Tibial artery (tissue), 4 donors: ENCODE results near the gene RMI1.

Source experiments
- DNase-seq, 2 donors: peaks; one replicate each; pipeline ENCODE4 v3.0.0-alpha.2; 2019
- H3K27ac ChIP-seq, 2 donors: fragments of 200-600 bp; sonication (generic) in 1 of 2; 1 replicate in 1 of 2; 2 replicates in 1 of 2; pipeline ENCODE4 v1.5.1; 2018 to 2019; ENCODE audit warnings: mild to moderate bottlenecking in 1 of 2
- H3K27me3 ChIP-seq, 2 donors: fragments of 200-600 bp; sonication (generic) in 1 of 2; one replicate each; pipeline versions ENCODE4 v1.5.1 to v1.6.0; 2016 to 2019
- H3K36me3 ChIP-seq, 3 donors: fragments of 200-600 bp; sonication (generic) in 2 of 3; one replicate each; pipeline ENCODE4 v1.5.1; 2016 to 2019; ENCODE audit warnings: mild to moderate bottlenecking in 2 of 3
- H3K4me1 ChIP-seq, 4 donors: fragments of 200-600 bp; sonication (generic) in 2 of 4; 1 replicate in 3 of 4; 2 replicates in 1 of 4; pipeline ENCODE4 v1.5.1; 2016 to 2019
- H3K4me3 ChIP-seq, 2 donors: fragments of 200-600 bp; sonication (generic) in 1 of 2; 1 replicate in 1 of 2; 2 replicates in 1 of 2; pipeline ENCODE4 v1.5.1; 2018 to 2019; ENCODE audit warnings: mild to moderate bottlenecking in 2 of 2
- H3K9me3 ChIP-seq, 3 donors: fragments of 200-600 bp; sonication (generic) in 1 of 3; one replicate each; pipeline ENCODE4 v1.5.1; 2016 to 2019
- intact Hi-C: fragments of 100-400 bp; cut with DNase I; formaldehyde crosslinking; loops from one replicate; pipeline ENCODE4 v1.15.0; 2023; ENCODE audit warnings: low total_unique reads
- TF ChIP-seq, protein P1 (sequence below), 2 experiments: fragments of 200-600 bp in 1 of 2; fragments of 450-650 bp in 1 of 2; IDR thresholded peaks; one replicate each; pipeline ENCODE4 v1.5.1; 2017 to 2019; ENCODE audit warnings: antibody characterized with exemption in 2 of 2, mild to moderate bottlenecking in 1 of 2, moderate library complexity in 1 of 2

RMI1 gene

DNA sequence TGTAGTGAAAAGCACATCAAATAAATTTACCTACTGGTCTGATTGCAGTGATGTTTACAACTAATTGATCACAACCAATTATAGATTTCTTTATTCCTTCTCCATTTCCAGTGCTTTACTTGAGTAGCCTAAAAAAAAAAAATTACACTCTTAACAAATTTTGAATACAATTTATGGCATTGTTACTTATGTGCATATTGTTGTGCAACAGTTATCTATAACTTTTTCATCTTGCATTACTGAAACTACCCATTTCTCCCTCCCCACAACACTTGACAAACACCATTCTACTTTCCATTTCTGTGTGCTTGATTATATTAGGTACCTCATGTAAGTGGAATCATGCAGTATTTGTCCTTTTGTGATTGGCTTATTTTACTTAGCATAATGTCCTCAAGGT lies 12.3 kb downstream of the RMI1 start:
- TF ChIP-seq, protein P1, sequence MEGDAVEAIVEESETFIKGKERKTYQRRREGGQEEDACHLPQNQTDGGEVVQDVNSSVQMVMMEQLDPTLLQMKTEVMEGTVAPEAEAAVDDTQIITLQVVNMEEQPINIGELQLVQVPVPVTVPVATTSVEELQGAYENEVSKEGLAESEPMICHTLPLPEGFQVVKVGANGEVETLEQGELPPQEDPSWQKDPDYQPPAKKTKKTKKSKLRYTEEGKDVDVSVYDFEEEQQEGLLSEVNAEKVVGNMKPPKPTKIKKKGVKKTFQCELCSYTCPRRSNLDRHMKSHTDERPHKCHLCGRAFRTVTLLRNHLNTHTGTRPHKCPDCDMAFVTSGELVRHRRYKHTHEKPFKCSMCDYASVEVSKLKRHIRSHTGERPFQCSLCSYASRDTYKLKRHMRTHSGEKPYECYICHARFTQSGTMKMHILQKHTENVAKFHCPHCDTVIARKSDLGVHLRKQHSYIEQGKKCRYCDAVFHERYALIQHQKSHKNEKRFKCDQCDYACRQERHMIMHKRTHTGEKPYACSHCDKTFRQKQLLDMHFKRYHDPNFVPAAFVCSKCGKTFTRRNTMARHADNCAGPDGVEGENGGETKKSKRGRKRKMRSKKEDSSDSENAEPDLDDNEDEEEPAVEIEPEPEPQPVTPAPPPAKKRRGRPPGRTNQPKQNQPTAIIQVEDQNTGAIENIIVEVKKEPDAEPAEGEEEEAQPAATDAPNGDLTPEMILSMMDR (IDR thresholded peaks at IDR 0.05): no peak
- Histone ChIP-seq H3K9me3 (no peaks in the 10 kb centered on the region), H3K4me3 (no peak overlapping the region), H3K36me3 (no peaks in the 10 kb centered on the region), H3K27me3 (no peaks in the 10 kb centered on the region), H3K27ac (no peak overlapping the region), H3K4me1 (no peaks in the 10 kb centered on the region)
- intact Hi-C loops: loop anchor here (10.0 kb wide), 1 partner anchor 678 kb away; no protein-coding TSS in a partner anchor
- DNase-seq: no peak

DNA sequence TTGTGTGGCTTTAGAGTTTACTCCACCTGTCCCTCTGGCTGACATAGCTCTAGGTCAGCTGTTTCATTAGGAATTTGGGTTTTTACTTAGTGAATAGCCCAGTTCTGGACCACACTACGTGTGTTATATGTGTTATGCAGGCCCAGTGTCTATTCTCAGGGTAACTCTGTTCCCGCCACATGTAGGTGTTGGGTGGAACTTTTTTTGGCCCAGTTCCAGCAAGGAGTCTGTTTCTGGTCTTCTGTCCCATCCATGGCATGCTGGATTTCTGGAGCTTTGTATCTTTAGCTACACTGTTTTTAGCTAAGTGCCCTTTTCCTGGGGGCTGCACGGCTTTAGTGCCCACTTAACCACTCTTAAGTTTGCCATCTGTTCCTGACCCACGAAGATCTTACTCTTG lies 15.5 kb downstream of the RMI1 start:
- no peaks in the 10 kb centered on the region for H3K27me3 ChIP-seq
- no peaks in the 10 kb centered on the region for H3K4me1 ChIP-seq
- no peak overlapping the region for H3K27ac ChIP-seq
- no peaks in the 10 kb centered on the region for H3K9me3 ChIP-seq
- DNase-seq: no peak
- H3K36me3 ChIP-seq: no peaks in the 10 kb centered on the region
- intact Hi-C loops: loop anchor here (10.0 kb wide), 1 partner anchor 681 kb away; no protein-coding TSS in a partner anchor
- TF ChIP-seq, protein P1 (IDR thresholded peaks at IDR 0.05): no peak
- H3K4me3 ChIP-seq: no peak overlapping the region

DNA sequence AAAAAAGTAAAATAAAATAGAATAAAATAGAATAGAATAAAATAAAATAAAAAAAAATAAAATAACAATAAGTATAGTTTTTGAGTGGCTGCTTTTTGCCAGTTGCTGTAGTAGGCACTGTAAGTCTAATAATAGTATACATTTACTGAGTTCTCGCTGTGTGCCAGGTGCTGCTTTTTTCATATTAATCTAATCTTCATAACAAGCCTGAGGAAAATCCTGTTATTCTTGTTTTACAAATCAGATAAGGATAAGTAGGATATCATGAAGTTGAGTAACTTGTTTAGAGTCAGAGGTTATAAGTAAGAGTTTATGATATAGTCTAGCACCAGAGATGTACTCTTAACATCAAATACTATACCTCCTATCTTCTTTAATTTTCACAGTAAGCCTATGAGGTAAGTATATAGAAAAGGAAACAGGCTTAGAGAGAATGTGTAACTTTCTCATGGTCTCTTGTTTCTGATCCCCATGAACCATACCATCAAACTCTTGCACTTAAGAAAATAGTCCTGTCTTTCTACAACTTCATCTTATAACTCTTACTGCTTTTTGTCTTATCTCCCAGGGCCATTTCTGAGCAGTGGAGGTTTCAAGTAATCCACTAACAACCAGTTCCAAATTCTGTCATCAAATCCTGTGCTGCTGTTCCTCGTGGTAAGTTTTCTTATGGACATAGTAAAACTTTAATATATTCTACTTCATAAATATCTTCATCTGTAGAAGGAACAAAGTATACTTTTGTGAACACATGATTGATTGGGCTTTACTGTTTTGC lies 18.7 kb downstream of the RMI1 start:
- no peaks in the 10 kb centered on the region for H3K27me3 ChIP-seq
- DNase-seq: no peak
- H3K4me1 ChIP-seq: no peaks in the 10 kb centered on the region
- H3K9me3 ChIP-seq: no peaks in the 10 kb centered on the region
- TF ChIP-seq, protein P1 (IDR thresholded peaks at IDR 0.05): no peak
- no peak overlapping the region for H3K27ac ChIP-seq
- H3K4me3 ChIP-seq: no peak overlapping the region
- intact Hi-C loops: loop anchor here (10.0 kb wide), 1 partner anchor 685 kb away; no protein-coding TSS in a partner anchor
- H3K36me3 ChIP-seq: no peaks in the 10 kb centered on the region

DNA sequence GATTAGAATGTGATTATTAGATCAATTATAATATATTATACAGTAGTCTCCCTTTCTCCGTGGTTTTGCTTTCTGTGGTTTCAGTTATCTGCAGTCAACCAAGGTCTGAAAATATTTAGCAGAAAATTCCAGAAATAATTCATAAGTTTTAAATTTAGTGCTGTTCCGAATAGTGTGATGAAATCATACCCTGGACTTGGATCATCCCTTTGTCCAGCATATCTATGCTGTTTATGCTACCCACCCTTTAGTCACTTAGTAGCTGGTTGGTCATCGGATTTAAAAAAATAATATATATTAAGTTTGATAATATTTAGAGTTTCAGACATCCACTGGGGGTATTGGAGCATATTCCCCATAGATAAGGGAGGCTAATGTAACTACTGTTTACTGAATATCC lies 19.6 kb downstream of the RMI1 start:
- H3K27ac ChIP-seq: no peak overlapping the region
- no peak overlapping the region for H3K4me3 ChIP-seq
- DNase-seq: no peak
- intact Hi-C loops: no loop called here
- no peaks in the 10 kb centered on the region for H3K9me3 ChIP-seq
- no peaks in the 10 kb centered on the region for H3K4me1 ChIP-seq
- no peaks in the 10 kb centered on the region for H3K27me3 ChIP-seq
- TF ChIP-seq, protein P1 (IDR thresholded peaks at IDR 0.05): no peak
- H3K36me3 ChIP-seq: no peaks in the 10 kb centered on the region

DNA sequence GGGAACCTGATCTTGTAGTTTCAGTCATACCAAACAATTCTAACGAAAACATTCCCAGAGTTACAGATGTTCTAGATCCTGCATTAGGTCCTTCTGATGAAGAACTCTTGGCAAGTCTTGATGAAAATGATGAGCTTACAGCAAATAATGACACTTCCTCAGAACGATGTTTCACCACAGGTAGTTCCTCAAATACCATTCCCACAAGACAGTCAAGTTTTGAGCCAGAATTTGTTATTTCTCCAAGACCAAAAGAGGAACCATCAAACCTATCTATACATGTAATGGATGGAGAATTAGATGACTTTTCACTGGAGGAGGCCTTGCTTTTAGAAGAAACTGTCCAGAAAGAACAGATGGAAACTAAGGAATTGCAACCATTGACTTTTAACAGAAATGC lies 21.0 kb downstream of the RMI1 start:
- H3K9me3 ChIP-seq: no peaks in the 10 kb centered on the region
- no peaks in the 10 kb centered on the region for H3K36me3 ChIP-seq
- intact Hi-C loops: no loop called here
- TF ChIP-seq, protein P1 (IDR thresholded peaks at IDR 0.05): no peak
- H3K27ac ChIP-seq: no peak overlapping the region
- DNase-seq: no peak
- H3K4me3 ChIP-seq: no peak overlapping the region
- no peaks in the 10 kb centered on the region for H3K27me3 ChIP-seq
- H3K4me1 ChIP-seq: no peaks in the 10 kb centered on the region
